Gastroesophageal sphincter (tissue), 3 donors: Measurements from ENCODE around the gene ARFIP2.

Experiments
- CTCF ChIP-seq, 4 experiments: fragments of 200-600 bp in 2 of 4; fragments of 450-650 bp in 2 of 4; sonication (generic) in 1 of 4; IDR thresholded peaks; one replicate each; pipeline ENCODE4 v1.5.1; 2017 to 2019; ENCODE audit warnings: antibody characterized with exemption in 4 of 4, mild to moderate bottlenecking in 2 of 4, moderate library complexity in 2 of 4
- POLR2A ChIP-seq, 2 donors: fragments of 450-650 bp; IDR thresholded peaks; one replicate each; pipeline ENCODE4 v1.6.1; 2017; ENCODE audit warnings: antibody characterized with exemption in 2 of 2, mild to moderate bottlenecking in 2 of 2, moderate library complexity in 1 of 2

- TF ChIP-seq POLR2A (IDR thresholded peaks at IDR 0.05) (peak; percentile 80 to 83), CTCF (IDR thresholded peaks at IDR 0.05) (peak in 2 of 4 experiments; percentile 11 to 51)
Observed at GRCh38 chr11:6473451-6474412, 7.4 kb downstream of the ARFIP2 start, which contains the start of gene TRIM3.
